ENCODE data around the gene CEP63. TPM values are rescaled to one million over a fixed set of nuclear protein-coding genes. Genes with fewer than 3 reads are reported as not detected.
"Not testable (repeated sequence)": the region's sequence is repeated elsewhere in the genome, so short reads cannot be mapped to it uniquely, and the experiment has no call there.

Gene CEP63
- polyA plus RNA-seq, 2 donors = 10.1 to 11.7 TPM

DNA sequence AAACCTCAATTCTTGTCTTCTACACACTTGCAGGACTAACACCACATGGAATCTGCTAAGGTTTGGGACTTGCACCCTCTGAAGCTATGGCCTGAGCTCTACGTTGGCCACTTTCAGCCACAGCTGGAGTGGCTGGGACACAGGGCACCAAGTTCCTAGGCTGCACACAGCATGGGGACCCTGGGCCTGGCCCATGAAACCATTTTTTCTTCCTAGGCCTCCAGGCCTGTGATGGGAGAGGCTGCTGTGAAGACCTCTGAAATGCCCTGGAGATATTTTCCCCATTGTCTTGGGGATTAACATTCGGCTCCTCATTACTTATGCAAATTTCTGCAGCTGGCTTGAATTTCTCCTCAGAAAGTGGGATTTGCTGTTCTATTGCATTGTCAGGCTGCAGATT, 84.0 kb downstream of the CEP63 start:
- H3K36me3 ChIP-seq (ENCODE audit: control insufficient read depth in 2 of 2, insufficient read depth in 2 of 2, low read length in 1 of 2); H3K4me3 ChIP-seq (ENCODE audit: low read depth in 1 of 2, low read length in 2 of 2); H3K4me1 ChIP-seq (ENCODE audit: control insufficient read depth in 2 of 2, insufficient read depth in 2 of 2, low read length in 1 of 2); H3K27ac ChIP-seq (ENCODE audit: low read depth in 2 of 2, low read length in 1 of 2); H3K27me3 ChIP-seq (ENCODE audit: control insufficient read depth in 1 of 2, insufficient read depth in 2 of 2, low read length in 2 of 2); H3K9me3 ChIP-seq (ENCODE audit: control insufficient read depth in 2 of 2, insufficient read depth in 1 of 2, low read depth in 1 of 2, low read length in 1 of 2): not testable (repeated sequence)
- WGBS, 2 donors = 83 to 85% methylated on average over 2 of the region's 2 CpGs

DNA sequence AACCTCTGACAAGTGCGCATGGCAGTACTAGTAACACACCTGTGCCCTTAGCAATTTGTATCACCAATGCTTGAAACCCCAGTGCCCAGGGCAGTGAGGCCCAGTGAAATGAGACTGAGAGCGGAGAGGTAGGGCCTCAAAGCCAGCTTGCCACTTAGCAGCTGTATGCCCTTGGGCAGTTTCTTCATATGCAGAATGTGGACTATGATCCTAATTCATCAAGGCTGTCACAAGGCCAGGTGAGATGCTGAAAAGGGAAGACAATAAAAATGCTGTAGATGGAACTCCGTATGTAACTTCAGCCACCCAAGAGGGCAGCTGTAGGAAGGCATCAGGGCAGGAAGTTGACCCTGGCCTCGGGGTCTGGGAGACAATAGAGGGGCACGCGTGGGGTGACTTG, 90.6 kb downstream of the CEP63 start:
- H3K27me3 ChIP-seq (ENCODE audit: control insufficient read depth in 1 of 2, insufficient read depth in 2 of 2, low read length in 2 of 2) = no peaks in the 10 kb centered on the region
- H3K4me3 ChIP-seq (ENCODE audit: low read depth in 1 of 2, low read length in 2 of 2) = no peak overlapping the region
- H3K4me1 ChIP-seq (ENCODE audit: control insufficient read depth in 2 of 2, insufficient read depth in 2 of 2, low read length in 1 of 2) = no peaks in the 10 kb centered on the region
- no peaks in the 10 kb centered on the region for H3K9me3 ChIP-seq (ENCODE audit: control insufficient read depth in 2 of 2, insufficient read depth in 1 of 2, low read depth in 1 of 2, low read length in 1 of 2)
- no peak overlapping the region for H3K27ac ChIP-seq (ENCODE audit: low read depth in 2 of 2, low read length in 1 of 2)
- no peaks in the 10 kb centered on the region for H3K36me3 ChIP-seq (ENCODE audit: control insufficient read depth in 2 of 2, insufficient read depth in 2 of 2, low read length in 1 of 2)
- 69 to 70% methylated on average over 6 of the region's 6 CpGs for WGBS, 2 donors

DNA sequence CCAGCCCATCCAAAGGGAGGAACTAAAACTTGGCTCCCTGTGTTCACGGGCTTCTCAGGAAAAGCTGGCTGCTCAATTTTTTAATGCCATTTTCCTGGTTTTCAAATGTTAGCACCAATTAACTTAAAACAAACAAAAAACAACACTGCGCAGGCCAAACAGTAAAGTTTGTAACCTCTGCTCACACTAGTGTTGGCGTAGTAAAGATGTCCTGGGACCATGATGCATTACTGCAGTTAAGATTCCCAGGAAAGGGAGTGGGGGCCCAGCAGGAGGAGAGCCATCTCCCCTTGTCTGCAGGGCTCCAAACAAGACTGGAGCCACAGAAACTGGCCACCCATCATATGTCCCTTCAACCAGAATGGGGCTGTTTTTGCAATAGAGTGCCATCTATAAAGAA, 91.0 kb downstream of the CEP63 start:
- no peaks in the 10 kb centered on the region for H3K9me3 ChIP-seq (ENCODE audit: control insufficient read depth in 2 of 2, insufficient read depth in 1 of 2, low read depth in 1 of 2, low read length in 1 of 2)
- no peaks in the 10 kb centered on the region for H3K36me3 ChIP-seq (ENCODE audit: control insufficient read depth in 2 of 2, insufficient read depth in 2 of 2, low read length in 1 of 2)
- 84 to 90% methylated on average over 3 of the region's 3 CpGs for WGBS, 2 donors
- H3K27ac ChIP-seq (ENCODE audit: low read depth in 2 of 2, low read length in 1 of 2) = no peak overlapping the region
- no peaks in the 10 kb centered on the region for H3K27me3 ChIP-seq (ENCODE audit: control insufficient read depth in 1 of 2, insufficient read depth in 2 of 2, low read length in 2 of 2)
- H3K4me3 ChIP-seq (ENCODE audit: low read depth in 1 of 2, low read length in 2 of 2) = no peak overlapping the region
- no peaks in the 10 kb centered on the region for H3K4me1 ChIP-seq (ENCODE audit: control insufficient read depth in 2 of 2, insufficient read depth in 2 of 2, low read length in 1 of 2)

DNA sequence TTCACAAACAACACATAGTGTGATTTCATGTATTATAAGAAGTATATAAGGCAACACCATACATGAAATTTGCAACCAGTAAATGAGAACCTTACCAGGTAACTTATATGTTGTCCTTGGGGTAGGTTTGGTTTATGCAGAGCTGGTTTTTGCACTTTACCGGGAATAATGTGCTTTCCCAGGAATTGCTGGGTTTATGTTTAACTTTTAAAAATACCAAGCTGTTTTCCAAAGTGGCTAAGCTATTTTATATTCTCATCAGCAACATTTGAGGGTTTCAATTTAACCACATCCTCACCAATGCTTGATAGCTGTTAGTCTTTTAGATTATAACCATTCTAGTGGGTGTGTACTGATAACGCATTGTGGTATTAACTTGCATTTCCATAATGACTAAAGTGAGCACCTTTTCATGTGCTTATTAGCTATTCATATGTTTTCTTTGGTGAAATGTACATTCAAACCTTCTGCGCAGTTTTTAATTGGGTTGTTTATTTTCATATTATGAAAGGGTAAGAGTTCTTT, 93.3 kb downstream of the CEP63 start:
- Histone ChIP-seq H3K27ac (ENCODE audit: low read depth in 2 of 2, low read length in 1 of 2) (no peak overlapping the region), H3K4me3 (ENCODE audit: low read depth in 1 of 2, low read length in 2 of 2) (no peak overlapping the region), H3K9me3 (ENCODE audit: control insufficient read depth in 2 of 2, insufficient read depth in 1 of 2, low read depth in 1 of 2, low read length in 1 of 2) (no peaks in the 10 kb centered on the region), H3K27me3 (ENCODE audit: control insufficient read depth in 1 of 2, insufficient read depth in 2 of 2, low read length in 2 of 2) (no peaks in the 10 kb centered on the region), H3K36me3 (ENCODE audit: control insufficient read depth in 2 of 2, insufficient read depth in 2 of 2, low read length in 1 of 2) (no peaks in the 10 kb centered on the region), H3K4me1 (ENCODE audit: control insufficient read depth in 2 of 2, insufficient read depth in 2 of 2, low read length in 1 of 2) (no peaks in the 10 kb centered on the region)
- 72 to 85% methylated on average over 3 of the region's 3 CpGs for WGBS, 2 donors

DNA sequence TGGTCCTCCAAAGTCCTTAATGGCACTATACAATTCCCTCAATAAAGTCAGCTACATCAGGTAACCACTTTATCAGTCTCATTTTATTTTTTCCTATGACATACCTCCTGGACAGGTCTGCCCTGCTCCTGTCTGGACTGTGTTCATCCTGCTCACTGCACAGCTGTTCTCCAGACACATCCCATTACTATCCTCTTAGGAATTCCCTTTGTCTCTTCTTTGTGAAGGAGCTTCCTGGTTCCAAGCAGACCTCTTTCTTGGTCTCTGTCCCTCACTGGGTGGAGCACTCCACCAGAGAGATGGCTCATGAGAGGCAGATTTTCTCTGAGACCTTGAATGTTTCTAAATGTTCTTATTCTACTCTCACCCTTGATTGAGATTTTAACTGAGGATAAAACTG, 104.9 kb downstream of the CEP63 start:
- Histone ChIP-seq H3K4me1 (ENCODE audit: control insufficient read depth in 2 of 2, insufficient read depth in 2 of 2, low read length in 1 of 2) (peaks cover 0 to 1% of the 10 kb centered on the region in 2 donors), H3K9me3 (ENCODE audit: control insufficient read depth in 2 of 2, insufficient read depth in 1 of 2, low read depth in 1 of 2, low read length in 1 of 2) (no peaks in the 10 kb centered on the region), H3K27me3 (ENCODE audit: control insufficient read depth in 1 of 2, insufficient read depth in 2 of 2, low read length in 2 of 2) (no peaks in the 10 kb centered on the region), H3K4me3 (ENCODE audit: low read depth in 1 of 2, low read length in 2 of 2) (no peak overlapping the region), H3K36me3 (ENCODE audit: control insufficient read depth in 2 of 2, insufficient read depth in 2 of 2, low read length in 1 of 2) (no peaks in the 10 kb centered on the region), H3K27ac (ENCODE audit: low read depth in 2 of 2, low read length in 1 of 2) (no peak overlapping the region)

DNA sequence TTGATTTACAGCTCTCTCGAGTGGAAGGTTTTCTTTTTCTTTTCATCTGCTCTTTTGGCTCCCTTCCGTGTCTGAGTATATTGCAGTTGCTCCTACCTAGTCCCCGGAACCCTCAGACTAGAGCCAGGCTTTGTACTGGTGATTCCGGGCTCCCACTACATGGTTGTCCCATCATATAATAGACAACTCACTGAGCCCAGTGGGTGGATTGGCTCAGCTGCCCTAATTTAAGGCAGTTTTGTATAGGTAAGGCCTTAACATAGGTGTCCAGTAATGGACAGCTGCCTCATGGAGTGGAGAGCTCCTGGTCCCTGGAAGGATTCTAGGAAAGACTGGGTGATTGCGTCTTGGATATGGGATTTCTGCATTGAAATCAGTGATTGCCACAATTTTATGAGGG, 106.9 kb downstream of the CEP63 start:
- no peak overlapping the region for H3K27ac ChIP-seq (ENCODE audit: low read depth in 2 of 2, low read length in 1 of 2)
- no peak overlapping the region for H3K4me3 ChIP-seq (ENCODE audit: low read depth in 1 of 2, low read length in 2 of 2)
- no peaks in the 10 kb centered on the region for H3K9me3 ChIP-seq (ENCODE audit: control insufficient read depth in 2 of 2, insufficient read depth in 1 of 2, low read depth in 1 of 2, low read length in 1 of 2)
- peaks cover 0 to 6% of the 10 kb centered on the region in 2 donors for H3K4me1 ChIP-seq (ENCODE audit: control insufficient read depth in 2 of 2, insufficient read depth in 2 of 2, low read length in 1 of 2)
- no peaks in the 10 kb centered on the region for H3K27me3 ChIP-seq (ENCODE audit: control insufficient read depth in 1 of 2, insufficient read depth in 2 of 2, low read length in 2 of 2)
- WGBS, 2 donors = 93 to 95% methylated on average over 5 of the region's 5 CpGs
- H3K36me3 ChIP-seq (ENCODE audit: control insufficient read depth in 2 of 2, insufficient read depth in 2 of 2, low read length in 1 of 2) = no peaks in the 10 kb centered on the region

DNA sequence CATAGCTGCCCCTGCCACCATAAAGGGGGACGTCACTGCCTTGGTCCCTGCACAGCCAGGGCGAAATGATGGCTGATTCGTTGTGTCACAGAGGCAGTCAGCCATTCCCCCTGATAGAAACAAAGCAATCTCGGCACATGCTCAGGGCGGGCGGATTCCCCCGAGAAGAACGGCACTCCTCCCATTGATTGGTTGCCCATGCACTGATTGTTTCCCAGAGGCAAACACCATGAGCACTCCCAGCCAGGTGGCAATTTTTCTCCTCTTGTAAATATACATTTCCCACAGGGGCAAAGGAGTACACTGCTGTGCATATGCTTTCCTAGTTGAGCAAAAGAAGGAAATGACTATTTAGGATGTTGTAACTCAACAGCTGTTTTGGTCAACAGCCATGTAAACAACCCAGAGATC, 108.5 kb downstream of the CEP63 start:
- Histone ChIP-seq H3K4me3 (ENCODE audit: low read depth in 1 of 2, low read length in 2 of 2) (no peak overlapping the region), H3K27ac (ENCODE audit: low read depth in 2 of 2, low read length in 1 of 2) (no peak overlapping the region), H3K36me3 (ENCODE audit: control insufficient read depth in 2 of 2, insufficient read depth in 2 of 2, low read length in 1 of 2) (no peaks in the 10 kb centered on the region), H3K4me1 (ENCODE audit: control insufficient read depth in 2 of 2, insufficient read depth in 2 of 2, low read length in 1 of 2) (peaks cover 0 to 7% of the 10 kb centered on the region in 2 donors), H3K9me3 (ENCODE audit: control insufficient read depth in 2 of 2, insufficient read depth in 1 of 2, low read depth in 1 of 2, low read length in 1 of 2) (no peaks in the 10 kb centered on the region), H3K27me3 (ENCODE audit: control insufficient read depth in 1 of 2, insufficient read depth in 2 of 2, low read length in 2 of 2) (no peaks in the 10 kb centered on the region)
- WGBS, 2 donors = 56 to 62% methylated on average over 8 of the region's 8 CpGs

DNA sequence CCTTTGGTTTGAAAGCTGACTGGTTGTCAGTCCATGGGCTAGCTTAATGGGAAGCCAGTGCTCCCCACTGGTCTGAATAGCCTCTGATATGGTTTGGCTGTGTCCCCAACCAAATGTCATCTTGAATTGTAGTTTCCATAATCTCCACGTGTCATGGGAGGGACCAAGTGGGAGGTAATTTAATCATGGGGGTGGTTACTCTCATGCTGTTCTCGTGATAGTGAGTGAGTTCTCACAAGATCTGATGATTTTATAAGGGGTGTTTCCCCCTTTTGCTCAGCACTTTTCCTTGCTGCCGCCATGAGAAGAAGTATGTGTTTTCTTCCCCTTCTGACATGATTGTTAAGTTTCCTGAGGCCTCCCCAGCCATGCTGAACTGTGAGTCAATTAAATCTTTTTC, 109.1 kb downstream of the CEP63 start:
- WGBS, 2 donors = 61 to 66% methylated on average over 3 of the region's 3 CpGs
- not testable (repeated sequence) for H3K27me3 ChIP-seq (ENCODE audit: control insufficient read depth in 1 of 2, insufficient read depth in 2 of 2, low read length in 2 of 2); H3K4me1 ChIP-seq (ENCODE audit: control insufficient read depth in 2 of 2, insufficient read depth in 2 of 2, low read length in 1 of 2); H3K4me3 ChIP-seq (ENCODE audit: low read depth in 1 of 2, low read length in 2 of 2); H3K27ac ChIP-seq (ENCODE audit: low read depth in 2 of 2, low read length in 1 of 2); H3K36me3 ChIP-seq (ENCODE audit: control insufficient read depth in 2 of 2, insufficient read depth in 2 of 2, low read length in 1 of 2); H3K9me3 ChIP-seq (ENCODE audit: control insufficient read depth in 2 of 2, insufficient read depth in 1 of 2, low read depth in 1 of 2, low read length in 1 of 2)

DNA sequence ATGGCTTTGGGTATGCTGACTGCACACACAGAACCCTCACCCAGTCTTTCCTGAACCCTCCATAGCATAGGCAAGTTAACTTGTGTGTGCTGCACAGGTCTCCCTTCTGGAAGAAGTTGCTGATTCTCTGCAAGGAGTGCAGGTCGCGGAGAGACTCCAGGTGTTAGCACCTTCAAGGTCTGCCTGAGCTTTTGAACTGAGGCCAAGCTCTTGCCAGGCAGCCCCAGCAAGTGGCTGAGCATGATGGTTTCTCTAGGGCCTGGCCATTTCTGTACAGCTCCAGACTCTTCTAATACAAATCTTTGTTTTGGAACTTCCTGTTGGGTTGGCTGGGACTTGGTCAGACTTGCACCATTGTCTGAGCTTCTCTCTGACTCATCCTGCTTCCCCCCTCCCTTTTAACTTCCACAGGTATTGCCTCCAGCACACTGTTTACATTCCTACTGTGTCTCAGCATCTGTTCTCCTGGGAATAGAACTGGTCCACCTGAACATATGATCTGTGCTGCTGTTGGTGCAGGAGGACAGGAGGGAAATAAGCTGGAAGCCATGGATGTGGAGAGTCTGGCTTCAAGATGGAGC, 111.6 kb downstream of the CEP63 start:
- H3K36me3 ChIP-seq (ENCODE audit: control insufficient read depth in 2 of 2, insufficient read depth in 2 of 2, low read length in 1 of 2) = no peaks in the 10 kb centered on the region
- H3K27ac ChIP-seq (ENCODE audit: low read depth in 2 of 2, low read length in 1 of 2) = no peak overlapping the region
- H3K4me3 ChIP-seq (ENCODE audit: low read depth in 1 of 2, low read length in 2 of 2) = no peak overlapping the region
- peaks cover 0 to 7% of the 10 kb centered on the region in 2 donors for H3K4me1 ChIP-seq (ENCODE audit: control insufficient read depth in 2 of 2, insufficient read depth in 2 of 2, low read length in 1 of 2)
- H3K9me3 ChIP-seq (ENCODE audit: control insufficient read depth in 2 of 2, insufficient read depth in 1 of 2, low read depth in 1 of 2, low read length in 1 of 2) = no peaks in the 10 kb centered on the region
- H3K27me3 ChIP-seq (ENCODE audit: control insufficient read depth in 1 of 2, insufficient read depth in 2 of 2, low read length in 2 of 2) = no peaks in the 10 kb centered on the region
- WGBS, 2 donors = 33 to 34% methylated on average over 2 of the region's 2 CpGs

DNA sequence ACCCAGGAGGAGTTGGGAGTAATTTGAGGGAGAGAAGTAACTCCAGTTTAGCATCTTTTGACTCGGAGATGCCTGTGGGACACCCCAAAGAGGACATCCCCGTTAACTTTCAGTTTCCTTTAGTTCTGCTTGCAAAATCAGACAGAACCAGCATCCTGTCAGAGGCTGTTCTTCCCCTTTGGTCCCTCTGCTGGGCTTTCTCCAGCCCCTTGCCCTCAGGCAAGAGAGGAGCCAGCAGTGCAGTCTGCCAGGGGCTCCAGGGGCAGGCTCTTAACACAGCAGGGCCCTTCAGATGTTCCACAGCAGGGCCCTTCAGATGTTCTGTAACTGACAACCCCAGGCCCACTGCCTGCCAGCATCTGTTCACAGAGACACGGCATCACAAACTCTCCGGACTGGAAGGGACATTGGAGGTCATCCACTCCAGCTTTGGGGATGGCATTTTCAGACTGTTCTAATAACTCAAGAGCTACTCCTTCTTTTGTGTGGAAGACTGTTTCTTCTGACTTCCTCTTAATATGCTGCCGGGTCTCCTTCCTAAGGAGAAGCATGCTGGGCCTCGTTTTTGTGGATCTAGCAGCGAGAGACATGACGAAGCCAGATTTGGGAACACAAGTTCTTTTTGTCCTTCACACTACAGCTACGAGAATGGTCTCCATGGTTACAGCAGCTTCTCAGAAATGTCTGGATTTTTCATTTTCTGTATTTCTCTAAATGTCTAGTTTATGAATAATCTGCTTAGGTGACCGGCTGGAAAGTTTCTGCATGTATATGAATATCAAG, 113.1 kb downstream of the CEP63 start:
- no peaks in the 10 kb centered on the region for H3K36me3 ChIP-seq (ENCODE audit: control insufficient read depth in 2 of 2, insufficient read depth in 2 of 2, low read length in 1 of 2)
- no peak overlapping the region for H3K4me3 ChIP-seq (ENCODE audit: low read depth in 1 of 2, low read length in 2 of 2)
- WGBS, 2 donors = 78 to 79% methylated on average over 10 of the region's 10 CpGs
- no peak overlapping the region for H3K27ac ChIP-seq (ENCODE audit: low read depth in 2 of 2, low read length in 1 of 2)
- H3K9me3 ChIP-seq (ENCODE audit: control insufficient read depth in 2 of 2, insufficient read depth in 1 of 2, low read depth in 1 of 2, low read length in 1 of 2) = no peaks in the 10 kb centered on the region
- H3K4me1 ChIP-seq (ENCODE audit: control insufficient read depth in 2 of 2, insufficient read depth in 2 of 2, low read length in 1 of 2) = peaks cover 0 to 7% of the 10 kb centered on the region in 2 donors
- H3K27me3 ChIP-seq (ENCODE audit: control insufficient read depth in 1 of 2, insufficient read depth in 2 of 2, low read length in 2 of 2) = no peaks in the 10 kb centered on the region
